NCI-H2196 (cell line): ENCODE measurements around the gene CSGALNACT2.

Experiments
- DNase-seq: peaks from one replicate; lab custom pipeline; 2025; ENCODE audit not compliant: unreplicated experiment; lab: John Stamatoyannopoulos, UW

CSGALNACT2 gene

GRCh38 chr10:43186150-43186549 is 47.9 kb downstream of the CSGALNACT2 start:
- no peak for DNase-seq

GRCh38 chr10:43187213-43187612 is 49.0 kb downstream of the CSGALNACT2 start:
- DNase-seq, result no peak

- DNase-seq, result no peak
These were observed 50.5 kb downstream of the CSGALNACT2 start for GRCh38 chr10:43188702-43189101.

DNA sequence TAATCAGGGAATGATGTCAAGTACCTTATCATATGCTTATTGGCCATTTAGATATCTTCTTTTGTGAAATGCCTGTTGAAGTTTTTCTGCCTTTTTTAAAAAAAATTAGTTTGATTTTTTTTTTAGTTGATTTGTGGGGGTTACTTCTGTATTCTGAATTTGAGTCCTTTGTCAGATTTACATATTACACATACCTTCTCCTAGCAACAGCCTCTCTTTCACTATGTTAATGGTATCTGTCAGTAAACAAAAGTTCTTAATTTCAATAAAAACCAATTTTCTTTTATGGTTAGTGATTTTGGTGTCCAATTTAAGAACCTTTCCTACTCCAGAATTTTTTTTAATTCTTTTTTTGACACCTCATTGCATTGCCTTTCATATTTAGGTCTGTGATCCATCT is 52.0 kb downstream of the CSGALNACT2 start:
- DNase-seq, result no peak

DNA sequence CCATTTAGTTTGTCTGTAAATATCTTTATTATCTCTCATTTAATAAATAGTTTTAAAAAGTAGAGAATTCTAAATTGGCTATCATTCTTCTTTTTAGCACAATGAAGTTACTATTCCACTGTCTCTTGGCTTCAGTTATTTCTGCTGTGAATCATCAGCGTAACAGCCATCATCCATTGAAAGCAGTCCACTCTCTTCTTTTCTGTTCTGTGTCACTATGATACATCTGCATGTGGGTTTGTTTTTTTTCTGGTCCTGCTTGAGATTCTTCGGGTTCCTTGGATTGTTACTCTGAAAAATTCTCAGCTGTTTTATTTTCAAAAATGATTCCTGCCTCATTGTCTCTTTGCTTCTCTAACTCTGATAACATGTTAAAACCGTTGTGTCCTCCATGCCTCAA is 52.5 kb downstream of the CSGALNACT2 start:
- DNase-seq, result no peak

GRCh38 chr10:43192884-43193283 is 54.6 kb downstream of the CSGALNACT2 start:
- no peak for DNase-seq

DNA sequence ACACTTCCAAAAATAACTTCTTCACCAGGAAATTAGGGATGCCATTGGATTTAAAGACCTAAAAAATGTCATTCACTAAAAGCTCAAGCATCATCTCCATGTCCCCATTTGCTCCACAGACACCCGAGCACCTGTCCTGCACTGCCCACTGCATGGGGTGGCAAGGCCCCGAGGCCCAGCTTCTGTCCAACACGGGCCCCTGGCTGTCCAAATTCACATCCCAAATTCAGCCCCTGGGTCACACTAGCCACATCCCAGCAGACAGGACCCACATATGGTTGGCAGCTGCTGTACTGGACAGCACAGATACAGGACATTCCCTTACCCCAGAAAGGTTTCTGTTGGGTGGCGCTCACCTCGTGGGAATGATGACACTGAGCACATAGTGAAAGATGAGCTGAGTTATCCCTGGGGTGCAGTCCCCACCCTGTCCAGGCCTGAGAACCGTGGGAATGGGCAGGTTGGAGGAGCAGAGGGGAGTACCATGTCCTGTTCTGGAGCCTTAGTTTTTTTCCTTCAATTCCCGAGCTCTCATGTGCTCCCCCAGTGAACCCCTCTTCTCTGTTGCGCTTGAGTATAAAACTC is 55.3 kb downstream of the CSGALNACT2 start:
- no peak for DNase-seq

- DNase-seq, result no peak
These were observed 56.0 kb downstream of the CSGALNACT2 start for GRCh38 chr10:43194266-43194665.

GRCh38 chr10:43194859-43195258 is 56.6 kb downstream of the CSGALNACT2 start:
- DNase-seq, result no peak

GRCh38 chr10:43195557-43195956 is 57.3 kb downstream of the CSGALNACT2 start:
- DNase-seq, result no peak

GRCh38 chr10:43196131-43196980 is 58.1 kb downstream of the CSGALNACT2 start:
- DNase-seq, result no peak

- DNase-seq, result no peak
These were observed 59.0 kb downstream of the CSGALNACT2 start for GRCh38 chr10:43196981-43197833.

DNA sequence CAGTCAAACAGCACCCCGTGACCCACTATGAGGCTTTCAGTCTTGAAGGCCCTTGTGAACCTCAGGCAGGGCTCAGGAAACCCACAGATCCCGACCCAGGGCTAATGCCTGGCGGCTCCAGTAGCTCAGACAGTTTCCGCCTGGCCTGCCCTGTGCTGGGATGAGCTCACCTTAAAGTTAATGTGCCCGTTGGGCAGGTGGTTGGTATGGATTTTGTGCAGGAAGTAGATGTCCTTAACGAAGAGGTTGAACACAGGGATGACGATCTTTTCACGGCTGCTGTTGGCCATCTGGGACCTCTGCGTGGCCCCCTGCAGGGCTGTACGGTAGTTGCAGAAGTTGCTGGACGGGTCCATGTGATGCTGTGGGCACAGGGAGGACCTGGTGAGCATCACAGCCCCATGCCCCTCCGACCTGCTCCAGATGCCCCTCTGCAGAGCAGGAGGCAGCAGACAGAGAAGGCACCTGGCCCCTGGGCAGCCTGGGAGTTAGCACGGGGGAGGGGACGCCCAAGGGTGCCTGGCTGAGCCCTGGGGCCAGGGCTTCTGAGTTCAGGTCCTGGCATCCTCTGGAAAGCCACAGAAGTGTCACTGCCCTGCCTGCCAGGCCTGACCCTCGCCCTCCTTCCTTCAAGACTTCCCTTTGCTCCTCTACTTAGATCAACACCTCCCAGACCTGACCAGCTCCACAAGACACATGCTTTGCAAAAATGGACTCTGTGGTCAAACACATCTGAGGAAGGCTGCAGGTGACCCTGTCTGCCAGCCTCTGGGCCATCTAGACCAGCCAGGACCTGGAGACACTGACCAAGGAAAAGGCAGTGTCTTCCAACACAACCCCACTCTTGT is 59.8 kb downstream of the CSGALNACT2 start:
- no peak for DNase-seq

GRCh38 chr10:43198682-43199005 is 60.4 kb downstream of the CSGALNACT2 start:
- no peak for DNase-seq

DNA sequence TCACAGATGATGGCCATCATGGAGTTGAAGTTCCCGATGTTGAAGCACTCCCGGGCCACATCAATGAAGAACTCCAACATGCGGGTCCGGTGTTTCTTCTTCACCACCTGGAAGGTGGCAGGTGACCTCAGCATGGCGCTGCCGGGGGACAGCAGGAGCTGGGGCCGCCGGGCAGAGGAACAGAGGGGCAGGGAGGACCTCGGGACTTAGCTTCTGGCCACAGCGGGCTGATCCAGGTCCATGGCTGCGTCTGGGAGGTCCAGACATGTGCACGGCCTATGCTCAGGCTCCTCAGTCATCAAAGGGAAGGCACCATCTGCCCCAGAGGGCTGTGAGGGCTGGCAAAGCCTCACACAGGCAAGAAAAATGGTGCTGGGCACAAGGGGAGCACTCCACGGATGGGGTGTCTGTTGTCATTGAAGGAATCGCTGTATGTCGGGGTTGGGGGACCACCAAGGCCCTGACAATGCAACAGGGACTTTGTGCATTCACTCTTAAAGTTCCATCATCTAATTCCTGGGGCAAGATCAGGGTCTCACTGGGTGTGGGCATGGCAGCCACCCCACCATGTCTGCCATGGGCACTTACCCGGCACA is 60.9 kb downstream of the CSGALNACT2 start:
- DNase-seq, result no peak

DNA sequence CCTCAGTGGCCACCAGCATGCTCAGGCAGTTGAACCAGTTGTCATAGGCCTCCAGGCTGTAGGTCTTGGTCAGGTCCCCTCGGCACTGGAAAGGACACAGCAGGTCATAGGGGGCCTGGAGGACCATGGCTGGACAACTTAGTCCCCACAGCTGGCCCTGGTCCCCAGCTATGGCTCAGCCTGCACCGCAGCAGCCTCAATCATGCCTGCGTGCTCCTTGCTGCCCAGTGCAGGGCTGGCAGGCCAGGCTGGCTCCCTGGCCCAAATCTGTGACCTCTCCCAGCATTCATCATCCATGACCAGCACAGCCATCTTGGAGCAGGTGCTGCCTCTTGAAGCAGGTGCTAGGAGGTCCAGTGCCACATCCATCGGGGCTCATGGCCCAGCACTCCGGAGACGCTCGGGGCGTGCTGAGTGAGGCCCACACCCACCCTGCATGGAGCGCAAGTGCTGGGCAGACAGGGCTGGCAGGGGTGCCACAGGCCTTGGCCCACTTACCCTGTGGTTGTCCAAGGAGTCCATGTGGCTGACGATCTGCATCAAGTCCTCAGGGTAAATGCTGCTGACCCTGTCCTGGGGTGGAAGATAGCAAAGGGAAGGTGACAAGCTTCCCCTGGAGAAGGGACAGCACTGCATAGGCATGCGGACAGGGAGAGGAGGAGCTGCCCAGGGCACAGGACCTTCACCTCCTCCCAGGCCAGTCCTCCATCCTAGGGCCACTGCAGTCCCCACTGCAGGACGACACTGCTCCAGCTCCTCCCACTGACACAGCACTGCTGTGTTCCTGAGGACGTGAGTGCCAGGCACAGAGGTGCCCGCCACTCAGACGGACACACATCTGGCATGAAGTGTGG is 61.7 kb downstream of the CSGALNACT2 start:
- DNase-seq, result no peak

GRCh38 chr10:43200538-43201390 is 62.5 kb downstream of the CSGALNACT2 start:
- DNase-seq, result no peak

GRCh38 chr10:43201545-43202131 is 63.4 kb downstream of the CSGALNACT2 start:
- no peak for DNase-seq
